IPS-NIHi7 (cell line): ENCODE measurements around the gene PHF21B.
"Not testable (repeated sequence)": the region's sequence is repeated elsewhere in the genome, so short reads cannot be mapped to it uniquely, and the experiment has no call there.

Source experiments
- DNase-seq: peaks from one replicate; pipeline ENCODE4 v3.0.0; 2012; ENCODE audit warnings: mixed read lengths; ENCODE audit errors: extremely low spot score

The PHF21B gene

GRCh38 chr22:44918925-44919392 is 90.8 kb downstream of the PHF21B start:
- no peak for DNase-seq

- no peak for DNase-seq
Measured at GRCh38 chr22:44918166-44918924, 91.5 kb downstream of the PHF21B start.

DNA sequence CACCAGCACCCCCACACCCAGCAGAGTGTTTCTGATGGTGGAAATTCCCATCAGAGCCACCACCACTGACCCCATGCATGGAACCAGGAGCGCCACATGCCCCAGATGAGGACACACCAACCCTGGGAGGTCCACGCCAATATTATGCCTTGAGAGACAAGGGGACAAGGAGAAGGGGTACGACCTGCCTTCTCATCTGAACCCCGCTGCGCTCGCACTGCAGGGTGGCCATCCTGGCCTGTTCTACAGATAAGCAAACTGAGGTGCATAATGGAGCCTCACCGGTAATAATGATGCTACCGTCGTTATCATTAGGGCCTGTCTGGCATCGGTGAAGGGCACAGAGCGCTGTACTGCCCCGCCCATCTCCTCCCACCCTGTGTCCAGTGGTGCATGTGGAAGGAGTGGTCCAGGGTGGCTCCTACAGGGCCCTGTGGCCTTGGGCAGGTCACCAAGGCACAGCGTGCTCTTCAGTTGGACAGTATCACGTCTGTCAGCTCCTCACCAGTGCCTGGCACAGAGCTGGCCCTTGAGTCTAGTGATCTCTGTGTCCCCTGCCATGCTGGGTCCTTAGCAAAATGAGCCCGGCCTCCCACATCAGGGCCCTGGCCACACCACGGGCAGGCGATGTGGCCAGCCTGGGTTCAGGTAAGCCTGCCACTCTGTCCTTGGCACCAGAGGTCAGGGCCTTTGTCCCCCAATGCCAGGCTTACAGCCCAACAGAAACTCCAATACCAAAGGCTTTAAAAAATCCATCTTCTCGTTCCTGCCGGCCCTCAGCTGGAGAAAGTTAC is 92.2 kb downstream of the PHF21B start:
- no peak for DNase-seq

GRCh38 chr22:44916281-44917231 is 93.2 kb downstream of the PHF21B start:
- no peak for DNase-seq

- no peak for DNase-seq
Measured at GRCh38 chr22:44915441-44915840, 94.4 kb downstream of the PHF21B start.

- DNase-seq = no peak
Measured at GRCh38 chr22:44914026-44914721, 95.6 kb downstream of the PHF21B start.

- no peak for DNase-seq
Measured at GRCh38 chr22:44913198-44913983, 96.4 kb downstream of the PHF21B start.

DNA sequence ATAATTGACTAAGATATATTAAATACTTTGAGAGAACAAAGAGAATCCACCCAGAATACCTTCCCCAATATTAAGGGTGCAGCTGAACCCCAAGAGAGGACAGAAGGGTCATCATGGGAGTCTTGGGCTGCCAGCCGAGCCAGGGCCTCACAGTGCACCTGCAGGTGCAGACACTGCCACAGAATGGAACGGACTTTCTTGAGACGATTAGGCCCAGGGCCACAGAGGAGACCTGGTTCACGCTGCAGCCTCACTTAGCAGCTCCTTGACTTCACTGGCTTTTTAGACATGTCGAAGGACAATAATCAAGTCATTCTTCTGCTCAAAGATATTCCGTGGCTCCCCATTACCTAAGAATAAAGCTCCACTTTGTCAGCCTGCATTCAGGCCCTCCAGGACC is 100.6 kb downstream of the PHF21B start:
- DNase-seq = no peak

- DNase-seq = no peak
Measured at GRCh38 chr22:44907765-44908737, 101.8 kb downstream of the PHF21B start.

GRCh38 chr22:44906999-44907644 is 102.7 kb downstream of the PHF21B start:
- DNase-seq = no peak

GRCh38 chr22:44906248-44906936 is 103.4 kb downstream of the PHF21B start:
- no peak for DNase-seq

DNA sequence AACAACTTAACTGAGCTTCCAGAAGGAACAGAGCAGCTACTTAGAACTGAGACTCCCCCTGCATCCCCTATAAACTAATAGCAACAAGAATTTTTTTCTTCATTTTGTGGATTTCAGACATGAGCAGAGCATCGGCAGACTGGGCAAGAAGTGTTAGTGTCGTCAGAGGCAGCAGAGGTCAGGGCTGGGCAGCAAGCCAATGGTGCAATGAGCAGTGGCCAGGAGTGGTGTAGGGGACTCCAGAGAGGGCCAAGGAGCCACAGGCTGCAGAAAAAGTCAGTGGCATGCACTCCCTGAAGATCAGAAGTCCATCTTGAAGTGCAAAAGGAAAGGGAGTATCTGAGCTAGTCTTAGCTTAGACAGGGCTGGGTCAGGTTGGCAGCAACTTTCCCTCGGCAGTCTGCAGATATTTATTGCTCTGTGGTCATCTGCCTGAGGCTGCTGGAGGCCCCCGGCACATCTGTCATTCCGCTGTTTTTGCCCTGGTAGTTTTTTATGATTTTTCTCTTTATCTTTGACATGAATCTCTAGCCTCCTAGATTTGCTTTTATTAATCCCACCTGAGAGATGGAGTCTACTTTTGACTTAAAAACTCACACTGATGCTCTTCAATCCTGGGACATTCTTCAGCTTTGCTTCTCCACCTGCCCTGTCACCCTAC is 105.2 kb downstream of the PHF21B start:
- DNase-seq = not testable (repeated sequence)

- DNase-seq = not testable (repeated sequence)
Measured at GRCh38 chr22:44903164-44903563, 106.6 kb downstream of the PHF21B start.

DNA sequence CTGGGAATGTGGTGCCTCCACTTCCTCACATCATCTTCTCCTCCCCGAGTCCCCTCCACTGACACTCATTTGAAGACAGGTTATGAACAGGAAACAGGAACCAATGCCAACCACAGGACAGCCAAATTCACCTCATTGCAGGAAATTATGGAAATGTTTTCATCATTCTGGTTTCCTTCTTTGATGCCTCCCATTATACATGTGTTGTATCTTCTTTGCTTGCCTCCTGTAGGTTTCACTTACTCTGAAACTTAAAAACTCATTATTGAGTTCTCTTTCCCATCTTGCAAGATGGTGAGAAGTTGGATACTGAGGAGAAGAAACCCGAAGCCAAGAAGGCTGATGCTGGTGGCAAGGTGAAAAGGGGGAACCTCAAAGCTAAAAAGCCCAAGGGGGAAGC is 108.5 kb downstream of the PHF21B start:
- DNase-seq = no peak

DNA sequence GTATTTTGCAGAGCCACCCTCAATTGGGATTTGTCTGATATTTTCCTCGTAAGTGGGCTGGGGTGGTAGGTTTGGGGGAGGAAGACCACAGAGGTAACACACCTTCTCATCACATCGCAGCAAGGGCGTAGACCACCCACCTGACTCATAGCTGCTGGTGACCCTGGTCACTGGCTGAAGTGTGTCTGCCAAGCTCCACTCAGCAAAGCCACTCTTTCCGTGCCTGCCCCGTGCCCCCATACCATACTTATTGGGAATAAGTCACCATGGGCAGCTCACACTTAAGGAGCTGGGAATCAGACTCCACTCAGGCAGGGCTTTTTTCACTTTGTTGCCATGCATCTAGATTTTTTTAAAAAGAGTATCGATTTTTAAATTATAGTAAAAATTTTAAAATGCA is 111.6 kb downstream of the PHF21B start:
- DNase-seq = no peak

DNA sequence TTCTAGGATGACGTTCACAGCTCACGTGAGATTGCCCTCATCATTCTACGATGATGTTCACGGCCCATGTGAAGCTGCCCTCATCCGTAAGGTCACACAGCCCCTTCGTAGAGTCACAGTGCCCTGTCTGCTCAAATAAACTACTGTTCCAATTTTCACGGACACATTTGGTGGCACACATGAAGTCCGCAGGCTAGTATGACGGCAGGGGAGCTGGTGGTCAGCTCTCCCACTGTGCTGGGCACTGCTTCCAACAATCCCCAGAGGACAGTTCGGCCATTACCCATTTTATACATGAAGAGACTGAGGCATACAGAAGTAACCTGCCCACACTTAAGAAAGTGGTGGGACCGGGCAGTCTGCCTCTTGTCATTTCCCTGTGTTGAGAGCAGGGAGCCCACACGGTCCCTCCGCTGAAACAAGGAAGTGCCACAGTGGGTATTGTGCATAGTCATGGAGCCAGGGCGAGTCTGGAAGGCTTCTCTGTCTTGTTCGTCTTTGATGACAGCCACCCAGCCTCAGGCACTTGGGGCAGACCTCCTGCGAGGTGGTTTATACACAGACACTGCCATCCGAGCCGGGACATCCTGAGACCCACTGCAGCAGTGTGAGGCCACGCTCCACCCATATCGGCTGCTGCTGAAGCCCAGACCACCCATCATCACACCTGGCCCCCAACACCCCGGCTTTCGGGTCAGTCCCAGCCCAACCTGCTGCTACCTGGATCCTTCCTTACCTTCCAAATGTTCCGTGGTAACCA is 114.3 kb downstream of the PHF21B start:
- DNase-seq = no peak

GRCh38 chr22:44894782-44895181 is 115.0 kb downstream of the PHF21B start:
- no peak for DNase-seq
